ENCODE results near the gene RMND5B.
"Not testable (repeated sequence)": the region's sequence is repeated elsewhere in the genome, so short reads cannot be mapped to it uniquely, and the experiment has no call there.

RMND5B gene, protein sequence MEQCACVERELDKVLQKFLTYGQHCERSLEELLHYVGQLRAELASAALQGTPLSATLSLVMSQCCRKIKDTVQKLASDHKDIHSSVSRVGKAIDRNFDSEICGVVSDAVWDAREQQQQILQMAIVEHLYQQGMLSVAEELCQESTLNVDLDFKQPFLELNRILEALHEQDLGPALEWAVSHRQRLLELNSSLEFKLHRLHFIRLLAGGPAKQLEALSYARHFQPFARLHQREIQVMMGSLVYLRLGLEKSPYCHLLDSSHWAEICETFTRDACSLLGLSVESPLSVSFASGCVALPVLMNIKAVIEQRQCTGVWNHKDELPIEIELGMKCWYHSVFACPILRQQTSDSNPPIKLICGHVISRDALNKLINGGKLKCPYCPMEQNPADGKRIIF

GRCh38 chr5:178130576-178131445 is at the start of gene RMND5B:
TSS of gene RMND5B (plus strand) at chr5:178131014. CDS start at chr5:178138120, 7,106 bp downstream.
- peak; percentile 52 to 58 for DNase-seq (ENCODE audit: low read depth in 2 of 2, low spot score in 1 of 2)

- DNase-seq (ENCODE audit: low read depth in 2 of 2, low spot score in 1 of 2) = no peak
Measured at GRCh38 chr5:178081571-178082243, 49.1 kb upstream of the RMND5B start.

- DNase-seq (ENCODE audit: low read depth in 2 of 2, low spot score in 1 of 2) = no peak
Measured at GRCh38 chr5:178083922-178084321, 46.9 kb upstream of the RMND5B start.

DNA sequence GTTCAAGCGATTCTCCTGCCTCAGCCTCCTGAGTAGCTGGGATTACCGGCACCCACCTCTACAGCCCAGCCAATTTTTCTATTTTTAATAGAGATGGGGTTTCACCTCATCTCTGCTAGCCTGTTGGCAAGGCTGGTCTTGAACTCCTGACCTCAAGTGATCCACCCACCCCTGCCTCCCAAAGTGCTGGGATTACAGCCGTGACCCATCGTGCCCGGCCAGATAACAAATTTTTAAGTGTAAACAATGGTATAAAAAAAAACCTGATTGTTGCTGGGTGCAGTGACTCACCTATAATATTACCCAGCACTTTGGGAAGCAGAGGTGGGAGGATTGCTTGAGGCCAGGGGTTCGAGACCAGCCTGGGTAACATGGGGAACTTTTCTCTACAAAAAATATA is 45.5 kb upstream of the RMND5B start:
- DNase-seq (ENCODE audit: low read depth in 2 of 2, low spot score in 1 of 2) = no peak

DNA sequence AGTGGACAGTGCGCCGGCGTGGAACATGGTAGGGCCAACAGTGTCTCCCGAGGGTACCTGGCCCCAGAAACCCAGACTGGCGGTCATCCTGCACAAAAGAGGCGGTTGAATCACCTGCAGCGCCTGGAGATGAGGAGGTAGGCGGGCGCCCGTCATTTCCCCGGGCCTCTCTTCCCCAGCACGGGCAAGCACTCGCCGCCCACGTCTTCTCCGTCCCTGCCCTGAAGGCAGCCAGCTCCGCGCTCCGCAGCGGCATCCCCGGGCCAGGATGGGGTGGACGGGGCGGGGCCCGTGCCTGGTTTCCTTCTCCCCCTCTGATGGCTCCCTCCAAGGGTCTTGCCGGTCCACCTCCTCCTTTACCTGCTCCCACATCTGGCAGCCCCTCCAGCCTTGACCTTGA is 44.5 kb upstream of the RMND5B start:
- no peak for DNase-seq (ENCODE audit: low read depth in 2 of 2, low spot score in 1 of 2)

GRCh38 chr5:178087199-178087598 is 43.6 kb upstream of the RMND5B start:
- DNase-seq (ENCODE audit: low read depth in 2 of 2, low spot score in 1 of 2) = not testable (repeated sequence)

DNA sequence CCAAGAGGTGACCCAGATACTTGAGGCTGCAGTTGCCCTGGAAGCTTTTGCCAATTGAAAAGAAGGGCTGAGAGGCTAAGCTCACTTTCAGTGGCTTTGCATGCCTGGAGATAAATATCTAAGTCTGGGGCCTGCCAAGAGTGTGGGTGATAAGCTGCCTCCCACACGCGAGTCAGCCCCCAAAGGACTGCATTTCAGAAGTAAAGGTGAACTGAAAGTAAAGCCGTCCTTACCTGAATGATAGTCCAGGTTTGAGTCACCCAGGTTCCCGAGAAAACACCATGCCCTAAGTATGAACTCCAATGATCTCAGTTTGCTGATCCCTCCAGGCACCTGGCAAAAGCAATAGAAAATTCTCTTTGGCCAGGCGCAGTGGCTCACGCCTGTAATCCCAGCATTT is 40.0 kb upstream of the RMND5B start:
- no peak for DNase-seq (ENCODE audit: low read depth in 2 of 2, low spot score in 1 of 2)

- no peak for DNase-seq (ENCODE audit: low read depth in 2 of 2, low spot score in 1 of 2)
Measured at GRCh38 chr5:178093134-178093533, 37.7 kb upstream of the RMND5B start.

- DNase-seq (ENCODE audit: low read depth in 2 of 2, low spot score in 1 of 2) = no peak
Measured at GRCh38 chr5:178094345-178094744, 36.5 kb upstream of the RMND5B start.

DNA sequence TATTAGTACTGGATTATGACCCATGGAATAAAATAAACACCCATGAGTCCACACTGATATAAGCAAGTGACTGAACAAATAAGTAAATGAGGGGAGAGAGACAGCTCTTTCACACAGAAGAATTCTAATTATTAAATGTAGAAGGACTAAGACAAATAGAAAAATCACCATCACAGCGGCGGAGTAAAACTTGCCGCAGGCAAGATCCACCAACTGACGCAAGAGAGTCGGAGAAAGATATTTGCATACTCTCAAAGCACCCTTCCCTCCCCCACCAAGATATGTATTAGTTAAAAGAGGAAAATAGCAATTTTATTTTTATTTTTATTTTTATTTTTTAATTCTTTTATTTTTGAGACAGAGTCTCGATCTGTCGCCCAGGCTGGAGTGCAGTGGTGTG is 32.1 kb upstream of the RMND5B start:
- no peak for DNase-seq (ENCODE audit: low read depth in 2 of 2, low spot score in 1 of 2)

- no peak for DNase-seq (ENCODE audit: low read depth in 2 of 2, low spot score in 1 of 2)
Measured at GRCh38 chr5:178103612-178104011, 27.2 kb upstream of the RMND5B start.

DNA sequence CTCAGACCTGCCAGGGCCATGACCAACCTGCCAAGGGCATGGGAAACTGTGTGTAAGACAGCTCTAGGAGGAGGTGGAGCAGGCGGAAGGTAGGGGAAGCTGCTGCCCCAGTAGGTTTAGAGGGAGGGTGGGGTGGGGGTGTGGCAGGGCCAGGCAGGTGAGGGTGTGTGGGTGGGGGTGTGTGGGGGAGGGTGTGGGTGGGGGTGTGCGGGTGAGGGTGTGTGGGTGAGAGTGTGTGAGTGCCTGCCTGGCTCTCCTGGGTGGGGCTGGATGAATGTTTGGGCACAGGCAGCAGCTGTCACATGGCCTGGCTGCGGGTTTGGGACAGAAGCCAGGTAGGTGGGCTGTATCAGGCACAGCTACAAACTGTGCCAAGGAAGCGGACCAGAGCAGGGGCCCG is 26.3 kb upstream of the RMND5B start:
- DNase-seq (ENCODE audit: low read depth in 2 of 2, low spot score in 1 of 2) = no peak

GRCh38 chr5:178106086-178106485 is 24.7 kb upstream of the RMND5B start:
- DNase-seq (ENCODE audit: low read depth in 2 of 2, low spot score in 1 of 2) = no peak

- no peak for DNase-seq (ENCODE audit: low read depth in 2 of 2, low spot score in 1 of 2)
Measured at GRCh38 chr5:178106556-178107239, 24.1 kb upstream of the RMND5B start.

GRCh38 chr5:178107756-178108310 is 23.0 kb upstream of the RMND5B start:
- no peak for DNase-seq (ENCODE audit: low read depth in 2 of 2, low spot score in 1 of 2)

- no peak for DNase-seq (ENCODE audit: low read depth in 2 of 2, low spot score in 1 of 2)
Measured at GRCh38 chr5:178108446-178108845, 22.4 kb upstream of the RMND5B start.

DNA sequence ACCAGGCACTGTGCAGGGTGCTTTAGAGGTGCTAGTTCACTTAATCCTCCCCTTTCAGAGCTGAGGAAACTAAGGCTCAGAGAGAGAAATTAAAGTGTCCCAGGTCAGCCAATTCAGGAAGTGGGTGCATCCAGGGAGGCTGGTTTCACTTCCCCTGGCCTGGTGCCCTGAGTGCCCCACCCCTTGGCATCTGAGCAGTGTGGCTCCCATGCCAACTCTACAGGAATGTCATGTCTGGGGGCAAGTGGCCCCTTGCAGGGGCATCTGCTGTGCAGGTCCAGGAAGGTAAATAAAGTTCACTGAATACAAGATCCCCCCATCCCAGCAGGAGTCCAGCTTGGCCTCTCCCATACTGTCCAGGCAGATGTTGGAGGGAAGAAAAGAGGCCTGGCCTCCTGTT is 21.8 kb upstream of the RMND5B start:
- no peak for DNase-seq (ENCODE audit: low read depth in 2 of 2, low spot score in 1 of 2)

DNA sequence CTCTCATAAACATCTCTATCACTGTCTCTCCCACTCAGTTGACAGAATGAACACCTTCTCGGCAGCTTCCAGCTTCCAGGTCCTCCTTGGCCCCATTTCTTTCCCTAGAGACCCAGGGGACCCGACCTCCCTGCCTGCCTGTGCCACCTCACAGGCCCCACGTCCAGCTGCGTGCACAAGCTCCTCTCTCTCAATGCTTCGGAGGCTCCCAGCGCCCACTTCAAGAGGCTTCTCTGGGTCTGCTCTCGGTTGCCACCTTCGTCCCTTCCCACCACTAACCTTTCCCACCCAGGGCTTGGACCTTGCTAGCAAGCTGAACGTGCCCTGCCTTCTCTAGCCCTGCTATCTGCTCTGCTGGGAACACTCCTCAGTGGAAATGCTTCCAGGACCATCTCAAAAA is 20.3 kb upstream of the RMND5B start:
- DNase-seq (ENCODE audit: low read depth in 2 of 2, low spot score in 1 of 2) = no peak

DNA sequence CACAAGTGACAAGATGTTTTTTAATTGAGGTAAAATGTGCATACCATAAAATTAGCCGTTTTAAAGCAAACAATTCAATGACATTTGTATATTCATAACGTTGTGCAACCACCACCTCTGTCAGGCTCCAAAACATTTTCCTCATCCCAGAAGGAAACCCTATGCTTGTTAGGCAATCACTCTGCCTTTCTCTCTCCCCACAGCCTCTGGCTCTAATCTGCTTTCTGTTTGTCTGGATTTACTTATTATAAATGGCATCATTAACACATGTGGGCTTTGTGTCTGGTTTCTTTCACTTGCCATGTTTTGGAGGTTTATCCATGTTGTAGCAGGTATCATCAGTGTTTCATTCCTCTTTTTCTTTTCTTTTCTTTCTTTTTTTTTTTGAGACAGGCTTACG is 18.9 kb upstream of the RMND5B start:
- no peak for DNase-seq (ENCODE audit: low read depth in 2 of 2, low spot score in 1 of 2)

GRCh38 chr5:178112545-178112944 is 18.3 kb upstream of the RMND5B start:
- no peak for DNase-seq (ENCODE audit: low read depth in 2 of 2, low spot score in 1 of 2)
